Measurements from ENCODE around the gene DNAJC27.

The DNAJC27 gene

GRCh38 chr2:24947561-24948157 is 24.1 kb downstream of the DNAJC27 start:
- Histone ChIP-seq H3K9me2 (ENCODE audit: low read depth, low read length) (no peaks in the 10 kb centered on the region), H3K79me2 (ENCODE audit: insufficient read depth, low read length) (no peaks in the 10 kb centered on the region), H3K9ac (ENCODE audit: low read length) (no peak overlapping the region), H3K4me3 (ENCODE audit: low read depth, low read length, poor library complexity, severe bottlenecking) (no peak overlapping the region), H3K4me2 (ENCODE audit: low read length) (no peak overlapping the region), H2AFZ (ENCODE audit: low read length) (no peak overlapping the region), H3F3A (ENCODE audit: insufficient read depth, low read length) (no peaks in the 10 kb centered on the region), H4K20me1 (ENCODE audit: insufficient read depth, low read length) (no peaks in the 10 kb centered on the region), H3K36me3 (ENCODE audit: insufficient read depth, low read length) (peaks cover 36% of the 10 kb centered on the region), H3K4me1 (ENCODE audit: insufficient read depth, low read length, severe bottlenecking) (no peaks in the 10 kb centered on the region), H3K27me3 (ENCODE audit: insufficient read depth, low read length) (no peaks in the 10 kb centered on the region), H3K9me3 (ENCODE audit: low read length) (no peaks in the 10 kb centered on the region), H3K27ac (ENCODE audit: low read depth, low read length, poor library complexity, severe bottlenecking) (no peak overlapping the region)
- TF ChIP-seq CTCF (IDR thresholded peaks at IDR 0.05; ENCODE audit: low read length), result no peak
- no peak for TF ChIP-seq EZH2 (IDR thresholded peaks at IDR 0.05; ENCODE audit: borderline replicate concordance, low read length)

GRCh38 chr2:24945907-24946306 is 25.8 kb downstream of the DNAJC27 start:
- Histone ChIP-seq H3K4me1 (ENCODE audit: insufficient read depth, low read length, severe bottlenecking) (no peaks in the 10 kb centered on the region), H3K27me3 (ENCODE audit: insufficient read depth, low read length) (no peaks in the 10 kb centered on the region), H3K4me3 (ENCODE audit: low read depth, low read length, poor library complexity, severe bottlenecking) (no peak overlapping the region), H2AFZ (ENCODE audit: low read length) (no peak overlapping the region), H3K4me2 (ENCODE audit: low read length) (no peak overlapping the region), H3F3A (ENCODE audit: insufficient read depth, low read length) (no peaks in the 10 kb centered on the region), H3K9ac (ENCODE audit: low read length) (no peak overlapping the region), H3K36me3 (ENCODE audit: insufficient read depth, low read length) (peaks cover 22% of the 10 kb centered on the region), H3K27ac (ENCODE audit: low read depth, low read length, poor library complexity, severe bottlenecking) (no peak overlapping the region), H3K9me3 (ENCODE audit: low read length) (no peaks in the 10 kb centered on the region), H3K9me2 (ENCODE audit: low read depth, low read length) (no peaks in the 10 kb centered on the region), H4K20me1 (ENCODE audit: insufficient read depth, low read length) (no peaks in the 10 kb centered on the region), H3K79me2 (ENCODE audit: insufficient read depth, low read length) (no peaks in the 10 kb centered on the region)
- TF ChIP-seq CTCF (IDR thresholded peaks at IDR 0.05; ENCODE audit: low read length), result no peak
- TF ChIP-seq EZH2 (IDR thresholded peaks at IDR 0.05; ENCODE audit: borderline replicate concordance, low read length), result no peak

- Histone ChIP-seq H3K4me3 (ENCODE audit: low read depth, low read length, poor library complexity, severe bottlenecking) (no peak overlapping the region), H3K79me2 (ENCODE audit: insufficient read depth, low read length) (no peaks in the 10 kb centered on the region), H3K9me3 (ENCODE audit: low read length) (no peaks in the 10 kb centered on the region), H3K4me2 (ENCODE audit: low read length) (no peak overlapping the region), H3K27me3 (ENCODE audit: insufficient read depth, low read length) (no peaks in the 10 kb centered on the region), H3F3A (ENCODE audit: insufficient read depth, low read length) (no peaks in the 10 kb centered on the region), H3K9me2 (ENCODE audit: low read depth, low read length) (no peaks in the 10 kb centered on the region), H3K27ac (ENCODE audit: low read depth, low read length, poor library complexity, severe bottlenecking) (no peak overlapping the region), H3K36me3 (ENCODE audit: insufficient read depth, low read length) (peaks cover 14% of the 10 kb centered on the region), H3K9ac (ENCODE audit: low read length) (no peak overlapping the region), H3K4me1 (ENCODE audit: insufficient read depth, low read length, severe bottlenecking) (no peaks in the 10 kb centered on the region), H4K20me1 (ENCODE audit: insufficient read depth, low read length) (no peaks in the 10 kb centered on the region), H2AFZ (ENCODE audit: low read length) (no peak overlapping the region)
- TF ChIP-seq EZH2 (IDR thresholded peaks at IDR 0.05; ENCODE audit: borderline replicate concordance, low read length) (no peak), CTCF (IDR thresholded peaks at IDR 0.05; ENCODE audit: low read length) (no peak)
Observed at GRCh38 chr2:24943427-24944053, 28.2 kb downstream of the DNAJC27 start.

Measured in OCI-LY1 (cell line).